D721Med (cell line): ENCODE data around the gene PDLIM4.

ENCODE experiments used
- DNase-seq: peaks from one replicate; pipeline ENCODE4 v3.0.0; 2011; ENCODE audit warnings: low spot score; ENCODE audit not compliant: insufficient read length
- FAIRE-seq: peaks from 2 replicates; lab custom pipeline; 2011; peaks lifted over from hg19 to GRCh38; lab: Jason Lieb, UNC
- CTCF ChIP-seq: IDR thresholded peaks from 2 replicates; pipeline ENCODE4 v1.5.1; 2012; ENCODE audit warnings: mild to moderate bottlenecking, control low read depth; ENCODE audit not compliant: insufficient read depth; ENCODE audit errors: missing control alignments

Gene PDLIM4

GRCh38 chr5:132321109-132321721, 63.7 kb downstream of the PDLIM4 start:
- no peak for FAIRE-seq
- DNase-seq, result no peak
- TF ChIP-seq CTCF, result no peak

GRCh38 chr5:132322266-132322665, 64.8 kb downstream of the PDLIM4 start:
- FAIRE-seq (no peak), DNase-seq (no peak)
- TF ChIP-seq CTCF, result no peak
